DOHH2 (cell line): ENCODE data around the gene RIMKLB.

Experiments used
- H3F3A ChIP-seq: fragments of 200-600 bp; sonication (generic), shearing (Covaris generic); 2 replicates; pipeline ENCODE4 v1.6.0; 2016; ENCODE audit warnings: antibody characterized with exemption, mild to moderate bottlenecking; ENCODE audit not compliant: control insufficient read depth, insufficient read depth
- H3K27ac ChIP-seq: fragments of 200-600 bp; sonication (generic); 2 replicates; pipeline ENCODE4 v1.5.1; 2014; ENCODE audit warnings: low read depth, mild to moderate bottlenecking, low read length, moderate library complexity
- H3K27me3 ChIP-seq: fragments of 200-600 bp; sonication (generic); 2 replicates; pipeline ENCODE4 v1.6.1; 2014; ENCODE audit warnings: mild to moderate bottlenecking, low read length, mixed read lengths; ENCODE audit not compliant: control insufficient read depth
- H3K36me3 ChIP-seq: fragments of 200-600 bp; sonication (generic); 2 replicates; pipeline ENCODE4 v1.6.1; 2014; ENCODE audit warnings: mild to moderate bottlenecking, low read length, moderate library complexity, mixed read lengths; ENCODE audit not compliant: control insufficient read depth
- H3K4me1 ChIP-seq: fragments of 200-600 bp; sonication (generic); 2 replicates; pipeline ENCODE4 v1.6.1; 2014; ENCODE audit warnings: mild to moderate bottlenecking, low read length, mixed read lengths; ENCODE audit not compliant: control insufficient read depth
- H3K4me2 ChIP-seq: fragments of 200-600 bp; sonication (generic); 2 replicates; pipeline ENCODE4 v1.6.0; 2014; ENCODE audit warnings: mild to moderate bottlenecking, low read length, moderate library complexity
- H3K4me3 ChIP-seq: fragments of 200-600 bp; sonication (generic); 2 replicates; pipeline ENCODE4 v1.5.1; 2014; ENCODE audit warnings: mild to moderate bottlenecking, low read length, mixed read lengths
- H3K79me2 ChIP-seq: fragments of 200-600 bp; sonication (generic); 2 replicates; pipeline ENCODE4 v1.6.1; 2014; ENCODE audit warnings: mild to moderate bottlenecking, low read length, mixed read lengths; ENCODE audit not compliant: control insufficient read depth
- H3K9me2 ChIP-seq: fragments of 200-600 bp; sonication (generic); replicated peaks from 2 replicates; pipeline ENCODE4 v1.6.1; 2014; ENCODE audit warnings: mild to moderate bottlenecking, low read length, mixed read lengths; ENCODE audit not compliant: control insufficient read depth
- H3K9me3 ChIP-seq: fragments of 200-600 bp; sonication (generic); 2 replicates; pipeline ENCODE4 v1.6.1; 2014; ENCODE audit warnings: antibody characterized with exemption, low read length, mixed read lengths; ENCODE audit not compliant: control insufficient read depth, insufficient read depth
- H4K20me1 ChIP-seq: fragments of 200-600 bp; sonication (generic); 2 replicates; pipeline ENCODE4 v1.6.0; 2014; ENCODE audit warnings: low read depth, mild to moderate bottlenecking, antibody characterized with exemption, low read length, moderate library complexity; ENCODE audit not compliant: control insufficient read depth, insufficient read depth
- EZH2phosphoT487 ChIP-seq: fragments of 200-600 bp; sonication (generic); IDR thresholded peaks from 2 replicates; pipeline ENCODE4 v1.6.1; 2017; ENCODE audit warnings: borderline replicate concordance, mild to moderate bottlenecking, antibody characterized with exemption, low read length, moderate library complexity, mixed read lengths
- TF ChIP-seq, protein P1 (sequence below): fragments of 200-600 bp; sonication (generic); IDR thresholded peaks from one replicate; pipeline ENCODE4 v1.5.1; 2014; ENCODE audit warnings: antibody characterized with exemption, mild to moderate bottlenecking, low read depth, low read length; ENCODE audit not compliant: poor library complexity, severe bottlenecking

The RIMKLB gene

DNA sequence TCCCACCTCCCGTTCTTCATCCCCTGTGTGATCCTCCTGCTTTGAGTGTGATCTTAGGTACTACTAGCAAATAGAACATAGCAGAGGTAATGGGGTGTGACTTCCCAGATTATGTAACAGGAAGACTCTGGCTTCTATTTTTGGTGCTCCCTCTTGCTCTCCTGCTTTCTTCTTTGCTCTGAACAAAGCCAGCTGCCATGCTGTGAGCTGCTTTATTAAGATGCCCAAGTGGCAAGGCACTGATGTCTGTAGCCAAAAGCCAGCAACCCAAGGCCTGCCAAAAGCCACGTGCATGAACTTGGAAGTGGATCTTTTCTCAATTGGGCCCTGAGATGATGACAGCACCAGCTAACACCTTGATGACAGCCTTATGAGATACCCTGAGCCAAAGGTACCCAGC, 29.4 kb upstream of the RIMKLB start:
- Histone ChIP-seq H4K20me1 (no peaks in the 10 kb centered on the region), H3K27ac (peak overlapping the region; percentile 79), H3K9me3 (peaks cover 10% of the 10 kb centered on the region; the same call in 1 of the 2 replicates), H3K79me2 (no peaks in the 10 kb centered on the region), H3K27me3 (no peaks in the 10 kb centered on the region), H3K36me3 (no peaks in the 10 kb centered on the region), H3K9me2 (no peaks in the 10 kb centered on the region), H3K4me2 (peak overlapping the region; percentile 67), H3K4me1 (peaks cover 48% of the 10 kb centered on the region), H3K4me3 (peak overlapping the region; percentile 48), H3F3A (peaks cover 5% of the 10 kb centered on the region)
- no peak for TF ChIP-seq EZH2phosphoT487
- TF ChIP-seq, protein P1, sequence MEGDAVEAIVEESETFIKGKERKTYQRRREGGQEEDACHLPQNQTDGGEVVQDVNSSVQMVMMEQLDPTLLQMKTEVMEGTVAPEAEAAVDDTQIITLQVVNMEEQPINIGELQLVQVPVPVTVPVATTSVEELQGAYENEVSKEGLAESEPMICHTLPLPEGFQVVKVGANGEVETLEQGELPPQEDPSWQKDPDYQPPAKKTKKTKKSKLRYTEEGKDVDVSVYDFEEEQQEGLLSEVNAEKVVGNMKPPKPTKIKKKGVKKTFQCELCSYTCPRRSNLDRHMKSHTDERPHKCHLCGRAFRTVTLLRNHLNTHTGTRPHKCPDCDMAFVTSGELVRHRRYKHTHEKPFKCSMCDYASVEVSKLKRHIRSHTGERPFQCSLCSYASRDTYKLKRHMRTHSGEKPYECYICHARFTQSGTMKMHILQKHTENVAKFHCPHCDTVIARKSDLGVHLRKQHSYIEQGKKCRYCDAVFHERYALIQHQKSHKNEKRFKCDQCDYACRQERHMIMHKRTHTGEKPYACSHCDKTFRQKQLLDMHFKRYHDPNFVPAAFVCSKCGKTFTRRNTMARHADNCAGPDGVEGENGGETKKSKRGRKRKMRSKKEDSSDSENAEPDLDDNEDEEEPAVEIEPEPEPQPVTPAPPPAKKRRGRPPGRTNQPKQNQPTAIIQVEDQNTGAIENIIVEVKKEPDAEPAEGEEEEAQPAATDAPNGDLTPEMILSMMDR: no peak

DNA sequence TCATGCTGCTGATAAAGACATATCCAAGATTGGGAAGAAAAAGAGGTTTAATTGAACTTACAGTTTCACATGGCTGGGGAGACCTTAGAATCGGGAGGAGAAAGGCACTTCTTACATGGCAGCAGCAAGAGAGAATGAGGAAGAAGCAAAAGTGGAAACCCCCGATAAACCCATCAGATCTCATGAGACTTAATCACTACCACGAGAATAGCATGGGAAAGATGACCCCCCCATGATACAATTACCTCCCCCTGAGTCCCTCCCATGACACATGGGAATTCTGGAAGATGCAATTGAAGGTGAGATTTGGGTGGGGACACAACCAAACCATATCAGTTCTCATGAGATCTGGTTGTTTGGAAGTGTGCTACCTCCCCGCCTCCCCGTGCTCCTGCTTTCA, 25.4 kb upstream of the RIMKLB start:
- Histone ChIP-seq H3K79me2 (no peaks in the 10 kb centered on the region), H3K4me1 (peaks cover 41% of the 10 kb centered on the region), H3K4me3 (no peak overlapping the region), H3K9me2 (no peaks in the 10 kb centered on the region), H3K27me3 (no peaks in the 10 kb centered on the region), H3F3A (peaks cover 5% of the 10 kb centered on the region), H3K9me3 (peaks cover 10% of the 10 kb centered on the region; the same call in 1 of the 2 replicates), H3K36me3 (no peaks in the 10 kb centered on the region), H4K20me1 (no peaks in the 10 kb centered on the region), H3K27ac (no peak overlapping the region), H3K4me2 (no peak overlapping the region)
- TF ChIP-seq, protein P1: no peak
- TF ChIP-seq EZH2phosphoT487: no peak

DNA sequence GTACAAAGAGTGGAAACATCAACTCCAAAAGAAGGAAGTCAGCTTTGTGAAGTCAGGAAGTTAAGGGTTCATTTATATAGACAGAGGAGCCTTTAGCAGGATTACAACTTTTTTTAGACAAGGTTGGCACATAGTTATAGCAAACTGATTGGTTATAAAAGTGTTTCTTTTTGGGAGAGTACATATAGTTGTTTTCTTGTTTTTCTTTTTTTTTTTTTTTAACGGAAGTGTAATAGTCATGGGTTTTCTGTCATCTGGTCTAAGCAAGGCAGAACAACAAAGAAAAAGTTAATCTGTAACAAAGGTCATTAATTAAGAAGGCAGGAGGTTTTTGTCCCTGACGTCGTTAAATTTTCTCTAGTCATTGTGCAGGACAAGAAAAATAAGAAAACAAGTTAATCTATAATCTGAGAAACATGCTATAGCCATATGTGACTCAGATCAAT, 22.2 kb upstream of the RIMKLB start:
- no peak for TF ChIP-seq EZH2phosphoT487
- TF ChIP-seq, protein P1: no peak
- Histone ChIP-seq H3K9me2 (no peaks in the 10 kb centered on the region), H3K36me3 (no peaks in the 10 kb centered on the region), H3K4me2 (peak overlapping the region; percentile 32), H3K27me3 (no peaks in the 10 kb centered on the region), H3K4me3 (no peak overlapping the region), H3K4me1 (peaks cover 19% of the 10 kb centered on the region), H4K20me1 (no peaks in the 10 kb centered on the region), H3K79me2 (no peaks in the 10 kb centered on the region), H3F3A (no peaks in the 10 kb centered on the region), H3K27ac (peak overlapping the region; percentile 15; the same call in 1 of the 2 replicates), H3K9me3 (peaks cover 3% of the 10 kb centered on the region; the same call in 1 of the 2 replicates)

DNA sequence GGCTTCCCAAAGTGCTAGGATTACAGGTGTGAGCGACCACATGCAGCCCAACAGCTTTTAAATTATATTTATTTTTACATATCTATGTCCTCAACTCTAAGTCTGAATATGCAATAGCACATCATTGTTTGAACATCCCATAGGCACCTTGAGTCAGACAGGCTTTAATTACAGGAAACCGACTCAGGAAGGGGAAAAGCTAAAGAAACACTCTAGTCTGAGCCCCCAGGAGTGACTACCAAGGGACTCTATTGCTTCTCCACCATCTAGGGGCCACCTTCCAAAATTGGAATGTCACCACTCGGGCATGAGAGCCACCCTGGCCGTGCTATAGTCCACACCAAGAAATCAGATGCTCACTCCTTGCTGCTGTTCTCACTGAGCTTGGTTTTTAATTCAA, 21.1 kb upstream of the RIMKLB start:
- H4K20me1 ChIP-seq: no peaks in the 10 kb centered on the region
- no peak overlapping the region for H3K27ac ChIP-seq
- no peaks in the 10 kb centered on the region for H3K9me2 ChIP-seq
- no peak overlapping the region for H3K4me3 ChIP-seq
- H3K27me3 ChIP-seq: no peaks in the 10 kb centered on the region
- peaks cover 19% of the 10 kb centered on the region for H3K4me1 ChIP-seq
- H3K9me3 ChIP-seq: no peaks in the 10 kb centered on the region
- no peaks in the 10 kb centered on the region for H3K36me3 ChIP-seq
- TF ChIP-seq, protein P1: no peak
- TF ChIP-seq EZH2phosphoT487: no peak
- no peaks in the 10 kb centered on the region for H3K79me2 ChIP-seq
- no peak overlapping the region for H3K4me2 ChIP-seq
- no peaks in the 10 kb centered on the region for H3F3A ChIP-seq
